ENCODE measurements around the gene CDH13. TPM values are rescaled to one million over a fixed set of nuclear protein-coding genes. Genes with fewer than 3 reads are reported as not detected.

Gene CDH13
- total and polyA plus RNA-seq, 10 of the 15 experiments (the other 5 are each of a cell fraction or from before 2014, with no cell fraction given), result under 0.01 to 0.05 TPM; not detected in 8

DNA sequence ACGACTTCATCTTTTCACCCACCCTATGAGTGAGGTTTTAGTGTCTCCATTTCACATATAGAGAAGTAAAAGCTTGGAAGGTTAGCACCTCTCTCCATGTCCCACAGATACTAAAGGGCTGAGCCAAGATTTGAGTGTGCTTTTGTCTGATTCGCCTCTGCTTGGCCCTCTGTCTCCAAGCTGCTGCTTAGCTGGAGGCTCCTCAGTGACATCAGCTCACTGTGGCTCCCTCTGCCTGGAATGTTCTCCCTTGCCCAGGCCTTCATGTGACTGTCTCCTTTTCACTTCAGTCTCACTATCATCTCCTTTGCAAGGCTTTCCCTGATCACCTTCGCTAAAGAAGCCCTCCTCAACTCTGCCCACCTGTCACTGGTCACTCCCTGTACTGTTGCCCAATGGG lies 1096.5 kb downstream of the CDH13 start:
- 3% methylated on average over 3 of the region's 3 CpGs for WGBS (ENCODE audit: insufficient coverage, insufficient replicate concordance, low lambda C conversion rate, missing lambda C conversion rate)
- intact Hi-C loops (cut with micrococcal nuclease; ENCODE audit: unreplicated experiment) (no loop called here), in situ Hi-C loops (cut with MboI) (no loop called here)
- H3K4me3 ChIP-seq, result no peak overlapping the region
- FAIRE-seq (no peak), DNase-seq (ENCODE audit: low read depth, low spot score) (no peak), ATAC-seq (no peak)
- ChIA-PET SMC1A (ENCODE audit: uncharacterized antibody, unreplicated experiment) (interaction anchor here (0.9 kb wide), 1 partner anchor 15 kb away, joined by 3 read pairs; no protein-coding TSS in a partner anchor), CTCF (no interaction called here), RAD21 (ENCODE audit: unreplicated experiment) (no interaction called here), POLR2A (no interaction called here)
- no peaks in the 10 kb centered on the region for H4K20me1 ChIP-seq (ENCODE audit: control insufficient read depth, insufficient read depth)
- H3K27me3 ChIP-seq (replicated peaks in 1 of 2; ENCODE audit: control insufficient read depth in 2 of 2, insufficient read depth in 2 of 2, low read length in 1 of 2), result no peaks in the 10 kb centered on the region
- no peaks in the 10 kb centered on the region for H3K9me3 ChIP-seq (replicated peaks; ENCODE audit: control insufficient read depth, insufficient read depth, low read length)
- H3K4me2 ChIP-seq (ENCODE audit: control insufficient read depth, insufficient read depth), result no peak overlapping the region
- BruUV-seq (replicated peaks), result no TSS peak
- H3K27ac ChIP-seq (ENCODE audit: control insufficient read depth, insufficient read depth), result no peak overlapping the region
- H3K4me1 ChIP-seq (ENCODE audit: control insufficient read depth, insufficient read depth, low read length), result no peaks in the 10 kb centered on the region
- no peaks in the 10 kb centered on the region for H3K79me2 ChIP-seq (ENCODE audit: control insufficient read depth, insufficient read depth, low read length)
- H3K9ac ChIP-seq (ENCODE audit: control insufficient read depth, insufficient read depth, low read length), result no peak overlapping the region
- H3K36me3 ChIP-seq (ENCODE audit: control insufficient read depth in 2 of 2, insufficient read depth in 2 of 2, low read length in 1 of 2), result no peaks in the 10 kb centered on the region
- no peak overlapping the region for H2AFZ ChIP-seq (ENCODE audit: control insufficient read depth, low read depth, low read length)
- TF ChIP-seq KDM1A (IDR thresholded peaks at IDR 0.05; ENCODE audit: borderline replicate concordance), result no peak
- TF ChIP-seq EGR1 (IDR thresholded peaks at IDR 0.05; ENCODE audit: borderline replicate concordance in 1 of 2, low read depth in 2 of 2, low read length in 2 of 2), result no peak
- no peak for TF ChIP-seq RAD51 (IDR thresholded peaks at IDR 0.05)
- TF ChIP-seq YBX1 (IDR thresholded peaks at IDR 0.05), result no peak
- no peak for TF ChIP-seq YY1 (IDR thresholded peaks at IDR 0.05; ENCODE audit: low read depth, low read length)
- TF ChIP-seq ZSCAN29 (IDR thresholded peaks at IDR 0.05), result no peak
- TF ChIP-seq MEF2A (IDR thresholded peaks at IDR 0.05; ENCODE audit: insufficient read depth, low read depth, low read length), result no peak
- no peak for TF ChIP-seq SMAD5 (IDR thresholded peaks at IDR 0.05; ENCODE audit: low read depth)

DNA sequence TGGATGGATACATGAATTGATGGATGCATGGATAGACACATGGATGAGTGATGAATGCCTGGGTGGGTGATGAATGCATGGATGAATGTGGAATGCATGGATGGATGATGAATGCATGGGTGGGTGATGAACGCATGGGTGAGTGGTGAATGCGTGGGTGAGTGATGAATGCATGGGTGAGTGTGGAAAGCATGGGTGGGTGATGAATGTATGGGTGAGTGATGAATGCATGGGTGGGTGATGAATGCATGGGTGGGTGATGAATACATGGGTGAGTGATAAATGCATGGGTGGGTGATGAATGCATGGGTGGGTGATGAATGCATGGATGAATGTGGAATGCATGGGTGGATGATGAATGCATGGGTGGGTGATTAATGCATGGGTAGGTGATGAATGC lies 1097.1 kb downstream of the CDH13 start:
- Histone ChIP-seq H4K20me1 (ENCODE audit: control insufficient read depth, insufficient read depth) (no peaks in the 10 kb centered on the region), H3K79me2 (ENCODE audit: control insufficient read depth, insufficient read depth, low read length) (no peaks in the 10 kb centered on the region), H3K9me3 (replicated peaks; ENCODE audit: control insufficient read depth, insufficient read depth, low read length) (no peaks in the 10 kb centered on the region), H3K9ac (ENCODE audit: control insufficient read depth, insufficient read depth, low read length) (no peak overlapping the region), H3K36me3 (ENCODE audit: control insufficient read depth in 2 of 2, insufficient read depth in 2 of 2, low read length in 1 of 2) (no peaks in the 10 kb centered on the region), H2AFZ (ENCODE audit: control insufficient read depth, low read depth, low read length) (no peak overlapping the region), H3K4me3 (no peak overlapping the region), H3K27ac (ENCODE audit: control insufficient read depth, insufficient read depth) (no peak overlapping the region), H3K4me1 (ENCODE audit: control insufficient read depth, insufficient read depth, low read length) (no peaks in the 10 kb centered on the region), H3K4me2 (ENCODE audit: control insufficient read depth, insufficient read depth) (no peak overlapping the region), H3K27me3 (replicated peaks in 1 of 2; ENCODE audit: control insufficient read depth in 2 of 2, insufficient read depth in 2 of 2, low read length in 1 of 2) (no peaks in the 10 kb centered on the region)
- no peak for ATAC-seq
- ChIA-PET POLR2A (no interaction called here), RAD21 (ENCODE audit: unreplicated experiment) (no interaction called here), CTCF (no interaction called here), SMC1A (ENCODE audit: uncharacterized antibody, unreplicated experiment) (interaction anchor here (0.9 kb wide), 1 partner anchor 14 kb away, joined by 3 read pairs; no protein-coding TSS in a partner anchor)
- DNase-seq (ENCODE audit: low read depth, low spot score), result no peak
- 43% methylated on average over 2 of the region's 2 CpGs for WGBS (ENCODE audit: insufficient coverage, insufficient replicate concordance, low lambda C conversion rate, missing lambda C conversion rate)
- intact Hi-C loops (cut with micrococcal nuclease; ENCODE audit: unreplicated experiment) (no loop called here), in situ Hi-C loops (cut with MboI) (no loop called here)
- TF ChIP-seq, protein P1, sequence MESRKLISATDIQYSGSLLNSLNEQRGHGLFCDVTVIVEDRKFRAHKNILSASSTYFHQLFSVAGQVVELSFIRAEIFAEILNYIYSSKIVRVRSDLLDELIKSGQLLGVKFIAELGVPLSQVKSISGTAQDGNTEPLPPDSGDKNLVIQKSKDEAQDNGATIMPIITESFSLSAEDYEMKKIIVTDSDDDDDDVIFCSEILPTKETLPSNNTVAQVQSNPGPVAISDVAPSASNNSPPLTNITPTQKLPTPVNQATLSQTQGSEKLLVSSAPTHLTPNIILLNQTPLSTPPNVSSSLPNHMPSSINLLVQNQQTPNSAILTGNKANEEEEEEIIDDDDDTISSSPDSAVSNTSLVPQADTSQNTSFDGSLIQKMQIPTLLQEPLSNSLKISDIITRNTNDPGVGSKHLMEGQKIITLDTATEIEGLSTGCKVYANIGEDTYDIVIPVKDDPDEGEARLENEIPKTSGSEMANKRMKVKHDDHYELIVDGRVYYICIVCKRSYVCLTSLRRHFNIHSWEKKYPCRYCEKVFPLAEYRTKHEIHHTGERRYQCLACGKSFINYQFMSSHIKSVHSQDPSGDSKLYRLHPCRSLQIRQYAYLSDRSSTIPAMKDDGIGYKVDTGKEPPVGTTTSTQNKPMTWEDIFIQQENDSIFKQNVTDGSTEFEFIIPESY (IDR thresholded peaks at IDR 0.05), result no peak
- TF ChIP-seq, protein P2, sequence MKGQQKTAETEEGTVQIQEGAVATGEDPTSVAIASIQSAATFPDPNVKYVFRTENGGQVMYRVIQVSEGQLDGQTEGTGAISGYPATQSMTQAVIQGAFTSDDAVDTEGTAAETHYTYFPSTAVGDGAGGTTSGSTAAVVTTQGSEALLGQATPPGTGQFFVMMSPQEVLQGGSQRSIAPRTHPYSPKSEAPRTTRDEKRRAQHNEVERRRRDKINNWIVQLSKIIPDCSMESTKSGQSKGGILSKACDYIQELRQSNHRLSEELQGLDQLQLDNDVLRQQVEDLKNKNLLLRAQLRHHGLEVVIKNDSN (IDR thresholded peaks at IDR 0.05; ENCODE audit: borderline replicate concordance, extremely low read length, insufficient read depth, low read depth, low read length), result no peak
- TF ChIP-seq HDAC6 (IDR thresholded peaks at IDR 0.05; ENCODE audit: unreplicated experiment), result no peak
- TF ChIP-seq MYB (IDR thresholded peaks at IDR 0.05; ENCODE audit: borderline replicate concordance, low read depth, low read length), result no peak
- no peak for TF ChIP-seq NFIC (IDR thresholded peaks at IDR 0.05; ENCODE audit: low read depth, low read length)
- no peak for TF ChIP-seq ETV6 (conservative IDR thresholded peaks at IDR 0.05 in 1 of 2, IDR thresholded peaks at IDR 0.05 in 1 of 2; ENCODE audit: borderline replicate concordance in 1 of 2, low read depth in 1 of 2)
- BruUV-seq (replicated peaks), result no TSS peak
- FAIRE-seq, result no peak
